Nephron progenitor cell (in vitro differentiated cells): ENCODE results near the gene DAD1.

Source experiments
- DNase-seq: peaks from one replicate; pipeline ENCODE4 v3.0.0; 2021
- H3K27ac Mint-ChIP-seq: 2 replicates; pipeline ENCODE4 v1.8.0; 2021; ENCODE audit warnings: mild to moderate bottlenecking, moderate library complexity, mixed read lengths
- H3K27me3 Mint-ChIP-seq: 2 replicates; pipeline ENCODE4 v1.8.0; 2021; ENCODE audit warnings: mild to moderate bottlenecking, low read depth, mixed read lengths; ENCODE audit not compliant: poor library complexity
- H3K36me3 Mint-ChIP-seq: 2 replicates; pipeline ENCODE4 v1.8.0; 2021; ENCODE audit warnings: low read depth, mixed read lengths
- H3K4me1 Mint-ChIP-seq: 2 replicates; pipeline ENCODE4 v1.8.0; 2021; ENCODE audit warnings: mixed read lengths
- H3K4me3 Mint-ChIP-seq: 2 replicates; pipeline ENCODE4 v1.8.0; 2021; ENCODE audit warnings: mild to moderate bottlenecking, moderate library complexity, mixed read lengths
- H3K9me3 Mint-ChIP-seq: 2 replicates; pipeline ENCODE4 v1.8.0; 2021; ENCODE audit warnings: mild to moderate bottlenecking, moderate library complexity, mixed read lengths
- CTCF ChIP-seq: fragments of 200-600 bp; sonication (generic); IDR thresholded peaks from 2 replicates; pipeline ENCODE4 v1.5.0; 2021; ENCODE audit warnings: antibody characterized with exemption

Gene DAD1

GRCh38 chr14:22553445-22553844, 35.6 kb downstream of the DAD1 start:
- Mint-ChIP-seq H3K9me3 (no peaks in the 10 kb centered on the region), H3K36me3 (no peaks in the 10 kb centered on the region), H3K27ac (no peak overlapping the region), H3K4me3 (no peak overlapping the region), H3K4me1 (peaks cover 70% of the 10 kb centered on the region), H3K27me3 (peaks cover 6% of the 10 kb centered on the region)
- no peak for DNase-seq
- no peak for TF ChIP-seq CTCF

- H3K4me1 Mint-ChIP-seq = peaks cover 70% of the 10 kb centered on the region
- H3K27me3 Mint-ChIP-seq = peaks cover 6% of the 10 kb centered on the region
Observed at GRCh38 chr14:22552827-22553076, 36.3 kb downstream of the DAD1 start.

GRCh38 chr14:22552001-22552826, 36.8 kb downstream of the DAD1 start:
- Mint-ChIP-seq H3K4me1 (peaks cover 65% of the 10 kb centered on the region), H3K9me3 (no peaks in the 10 kb centered on the region), H3K4me3 (peak overlapping the region; percentile 49), H3K27ac (no peak overlapping the region), H3K36me3 (no peaks in the 10 kb centered on the region), H3K27me3 (peaks cover 4% of the 10 kb centered on the region)
- no peak for DNase-seq
- no peak for TF ChIP-seq CTCF

More at GRCh38 chr14:22552827-22553076, 36.3 kb downstream of the DAD1 start:
- Mint-ChIP-seq H3K4me3 (no peak overlapping the region), H3K27ac (no peak overlapping the region), H3K9me3 (no peaks in the 10 kb centered on the region), H3K36me3 (no peaks in the 10 kb centered on the region)
- no peak for TF ChIP-seq CTCF
- DNase-seq = no peak

- H3K4me3 Mint-ChIP-seq = peak overlapping the region; percentile 49
- no peak for TF ChIP-seq CTCF
- H3K27ac Mint-ChIP-seq = no peak overlapping the region
- no peak for DNase-seq
- H3K27me3 Mint-ChIP-seq = peaks cover 4% of the 10 kb centered on the region
- H3K4me1 Mint-ChIP-seq = peaks cover 60% of the 10 kb centered on the region
- H3K9me3 Mint-ChIP-seq = no peaks in the 10 kb centered on the region
- no peaks in the 10 kb centered on the region for H3K36me3 Mint-ChIP-seq
Observed at GRCh38 chr14:22551605-22551997, 37.4 kb downstream of the DAD1 start.

DNA sequence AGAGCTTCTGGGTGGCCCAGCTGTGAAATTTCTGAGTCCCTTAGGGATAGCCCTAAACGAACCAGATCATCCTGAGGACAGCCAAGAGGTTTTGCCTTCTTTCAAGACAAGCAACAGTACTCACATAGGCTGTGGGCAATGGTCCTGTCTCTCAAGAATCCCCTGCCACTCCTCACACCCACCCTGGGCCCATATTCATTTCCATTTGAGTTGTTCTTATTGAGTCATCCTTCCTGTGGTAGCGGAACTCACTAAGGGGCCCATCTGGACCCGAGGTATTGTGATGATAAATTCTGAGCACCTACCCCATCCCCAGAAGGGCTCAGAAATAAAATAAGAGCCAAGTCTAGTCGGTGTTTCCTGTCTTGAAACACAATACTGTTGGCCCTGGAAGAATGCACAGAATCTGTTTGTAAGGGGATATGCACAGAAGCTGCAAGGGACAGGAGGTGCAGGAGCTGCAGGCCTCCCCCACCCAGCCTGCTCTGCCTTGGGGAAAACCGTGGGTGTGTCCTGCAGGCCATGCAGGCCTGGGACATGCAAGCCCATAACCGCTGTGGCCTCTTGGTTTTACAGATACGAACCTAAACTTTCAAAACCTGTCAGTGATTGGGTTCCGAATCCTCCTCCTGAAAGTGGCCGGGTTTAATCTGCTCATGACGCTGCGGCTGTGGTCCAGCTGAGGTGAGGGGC, 38.9 kb downstream of the DAD1 start:
- Mint-ChIP-seq H3K27me3 (peaks cover 4% of the 10 kb centered on the region), H3K36me3 (no peaks in the 10 kb centered on the region), H3K4me3 (peak overlapping the region; percentile 5), H3K9me3 (no peaks in the 10 kb centered on the region), H3K4me1 (peaks cover 62% of the 10 kb centered on the region), H3K27ac (peak overlapping the region; percentile 97)
- peak; percentile 42 for DNase-seq
- no peak for TF ChIP-seq CTCF
